GM18502 (cell line): ENCODE data around the gene SUPT3H.
A peak's percentile ranks its signal among the peaks of the same experiment; 100 is the strongest.
"Not testable (repeated sequence)": the region's sequence is repeated elsewhere in the genome, so short reads cannot be mapped to it uniquely, and the experiment has no call there.

Source experiments
- ATAC-seq: cut with Tn5 transposase; IDR thresholded peaks from one replicate; pipeline ENCODE4 v1.9.1; 2021; ENCODE audit warnings: mild to moderate bottlenecking; ENCODE audit not compliant: unreplicated experiment, poor library complexity

SUPT3H gene

GRCh38 chr6:44867571-44868334, 510.0 kb downstream of the SUPT3H start:
- peak; percentile 76 for ATAC-seq

- ATAC-seq, result not testable (repeated sequence)
Measured at GRCh38 chr6:44865184-44865583, 512.5 kb downstream of the SUPT3H start.

GRCh38 chr6:44859901-44860410, 517.8 kb downstream of the SUPT3H start:
- ATAC-seq, result no peak

GRCh38 chr6:44858998-44859397, 518.7 kb downstream of the SUPT3H start:
- ATAC-seq, result no peak

GRCh38 chr6:44856479-44856878, 521.3 kb downstream of the SUPT3H start:
- ATAC-seq, result no peak

- peak; percentile 53 for ATAC-seq
Measured at GRCh38 chr6:44855562-44856411, 521.9 kb downstream of the SUPT3H start.

- ATAC-seq, result no peak
Measured at GRCh38 chr6:44854712-44855443, 522.9 kb downstream of the SUPT3H start.

- ATAC-seq, result no peak
Measured at GRCh38 chr6:44851176-44851575, 526.6 kb downstream of the SUPT3H start.

GRCh38 chr6:44850312-44850711, 527.4 kb downstream of the SUPT3H start:
- ATAC-seq, result no peak

GRCh38 chr6:44849806-44850205, 527.9 kb downstream of the SUPT3H start:
- ATAC-seq, result no peak

GRCh38 chr6:44843734-44844133, 534.0 kb downstream of the SUPT3H start:
- ATAC-seq, result no peak

- no peak for ATAC-seq
Measured at GRCh38 chr6:44842616-44843015, 535.1 kb downstream of the SUPT3H start.

GRCh38 chr6:44841829-44842228, 535.9 kb downstream of the SUPT3H start:
- ATAC-seq, result no peak

- ATAC-seq, result no peak
Measured at GRCh38 chr6:44837741-44838140, 540.0 kb downstream of the SUPT3H start.

GRCh38 chr6:44837255-44837654, 540.5 kb downstream of the SUPT3H start:
- ATAC-seq, result no peak

GRCh38 chr6:44833248-44833647, 544.5 kb downstream of the SUPT3H start:
- ATAC-seq, result peak; percentile 83

GRCh38 chr6:44831002-44831610, 546.6 kb downstream of the SUPT3H start:
- no peak for ATAC-seq

- ATAC-seq, result no peak
Measured at GRCh38 chr6:44829836-44830235, 547.9 kb downstream of the SUPT3H start.

GRCh38 chr6:44828780-44829179, 549.0 kb downstream of the SUPT3H start:
- no peak for ATAC-seq

- ATAC-seq, result no peak
Measured at GRCh38 chr6:44826025-44826676, 551.6 kb downstream of the SUPT3H start.
